Type B pancreatic cell (in vitro differentiated cells): ENCODE data around the gene NPNT. TPM values are rescaled to one million over a fixed set of nuclear protein-coding genes. Genes with fewer than 3 reads are reported as not detected.

Experiments
- DNase-seq: peaks from one replicate; pipeline ENCODE4 v3.0.0; 2021; ENCODE audit warnings: mixed read lengths; ENCODE audit not compliant: unreplicated experiment; ENCODE audit errors: extremely low spot score
- H3K27ac Mint-ChIP-seq: 2 replicates; pipeline ENCODE4 v1.8.0; 2021; ENCODE audit warnings: mild to moderate bottlenecking, mixed read lengths
- H3K27me3 Mint-ChIP-seq: 2 replicates; pipeline ENCODE4 v1.8.0; 2021; ENCODE audit warnings: mixed read lengths
- H3K36me3 Mint-ChIP-seq: 2 replicates; pipeline ENCODE4 v1.8.0; 2021; ENCODE audit warnings: mixed read lengths
- H3K4me1 Mint-ChIP-seq: one replicate; pipeline ENCODE4 v1.8.0; 2021; ENCODE audit warnings: mixed read lengths; ENCODE audit not compliant: unreplicated experiment
- H3K4me3 Mint-ChIP-seq: 2 replicates; pipeline ENCODE4 v1.8.0; 2021; ENCODE audit warnings: mild to moderate bottlenecking, mixed read lengths
- H3K9me3 Mint-ChIP-seq: 2 replicates; pipeline ENCODE4 v1.8.0; 2021; ENCODE audit warnings: mixed read lengths
- total RNA-seq: library from RNA; stranded (reverse); gene quantifications from 2 replicates; pipeline ENCODE4 v1.2.1, GENCODE V29; 2021; ENCODE audit warnings: low replicate concordance
- TF ChIP-seq, protein P1 (sequence below): fragments of 200-600 bp; sonication (generic); conservative IDR thresholded peaks from 2 replicates; pipeline ENCODE4 v1.5.0; 2021; ENCODE audit warnings: antibody characterized with exemption, mild to moderate bottlenecking

Gene NPNT
- total RNA-seq, 1 donor from 2014 or later = 23.2 TPM

- no peak for DNase-seq
- no peaks in the 10 kb centered on the region for H3K9me3 Mint-ChIP-seq
- H3K36me3 Mint-ChIP-seq = no peaks in the 10 kb centered on the region
- no peak overlapping the region for H3K27ac Mint-ChIP-seq
- peaks cover 7% of the 10 kb centered on the region for H3K4me1 Mint-ChIP-seq
- TF ChIP-seq, protein P1, sequence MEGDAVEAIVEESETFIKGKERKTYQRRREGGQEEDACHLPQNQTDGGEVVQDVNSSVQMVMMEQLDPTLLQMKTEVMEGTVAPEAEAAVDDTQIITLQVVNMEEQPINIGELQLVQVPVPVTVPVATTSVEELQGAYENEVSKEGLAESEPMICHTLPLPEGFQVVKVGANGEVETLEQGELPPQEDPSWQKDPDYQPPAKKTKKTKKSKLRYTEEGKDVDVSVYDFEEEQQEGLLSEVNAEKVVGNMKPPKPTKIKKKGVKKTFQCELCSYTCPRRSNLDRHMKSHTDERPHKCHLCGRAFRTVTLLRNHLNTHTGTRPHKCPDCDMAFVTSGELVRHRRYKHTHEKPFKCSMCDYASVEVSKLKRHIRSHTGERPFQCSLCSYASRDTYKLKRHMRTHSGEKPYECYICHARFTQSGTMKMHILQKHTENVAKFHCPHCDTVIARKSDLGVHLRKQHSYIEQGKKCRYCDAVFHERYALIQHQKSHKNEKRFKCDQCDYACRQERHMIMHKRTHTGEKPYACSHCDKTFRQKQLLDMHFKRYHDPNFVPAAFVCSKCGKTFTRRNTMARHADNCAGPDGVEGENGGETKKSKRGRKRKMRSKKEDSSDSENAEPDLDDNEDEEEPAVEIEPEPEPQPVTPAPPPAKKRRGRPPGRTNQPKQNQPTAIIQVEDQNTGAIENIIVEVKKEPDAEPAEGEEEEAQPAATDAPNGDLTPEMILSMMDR = no peak
- no peak overlapping the region for H3K4me3 Mint-ChIP-seq
- H3K27me3 Mint-ChIP-seq = no peaks in the 10 kb centered on the region
Measured at GRCh38 chr4:105994061-105994460, 98.8 kb downstream of the NPNT start.

- Mint-ChIP-seq H3K36me3 (no peaks in the 10 kb centered on the region), H3K27me3 (no peaks in the 10 kb centered on the region), H3K4me3 (no peak overlapping the region), H3K4me1 (peaks cover 7% of the 10 kb centered on the region), H3K9me3 (no peaks in the 10 kb centered on the region), H3K27ac (no peak overlapping the region)
- DNase-seq = no peak
- TF ChIP-seq, protein P1 = no peak
Measured at GRCh38 chr4:105994841-105995501, 99.7 kb downstream of the NPNT start.

DNA sequence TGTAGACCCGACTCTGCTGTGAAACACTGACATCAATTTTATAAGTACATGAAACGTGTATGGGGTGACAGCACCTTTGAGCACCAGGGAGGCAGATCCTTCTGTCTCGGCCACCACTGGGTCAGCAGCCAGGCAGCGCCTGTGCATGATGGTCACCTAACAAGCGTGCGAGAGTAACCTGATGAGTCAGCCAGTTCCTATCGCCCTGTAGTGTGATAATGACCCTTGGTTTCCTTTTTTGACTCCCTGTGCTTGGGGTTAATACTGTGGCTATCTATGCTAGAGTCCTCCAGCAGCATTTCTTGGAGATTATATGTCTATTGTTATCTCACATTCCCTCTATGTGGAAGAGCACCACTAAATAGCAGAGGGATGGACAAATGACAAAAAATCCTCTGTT is 101.6 kb downstream of the NPNT start:
- no peaks in the 10 kb centered on the region for H3K36me3 Mint-ChIP-seq
- H3K4me3 Mint-ChIP-seq = no peak overlapping the region

GRCh38 chr4:105998171-105999063 is 103.1 kb downstream of the NPNT start:
- no peak for DNase-seq
- Mint-ChIP-seq H3K4me1 (peaks cover 7% of the 10 kb centered on the region), H3K27me3 (no peaks in the 10 kb centered on the region), H3K9me3 (no peaks in the 10 kb centered on the region), H3K27ac (no peak overlapping the region), H3K4me3 (no peak overlapping the region), H3K36me3 (no peaks in the 10 kb centered on the region)
- TF ChIP-seq, protein P1 = no peak

More for the DNA sequence above, 101.6 kb downstream of the NPNT start:
- H3K27me3 Mint-ChIP-seq = no peaks in the 10 kb centered on the region
- H3K4me1 Mint-ChIP-seq = peaks cover 7% of the 10 kb centered on the region
- no peaks in the 10 kb centered on the region for H3K9me3 Mint-ChIP-seq
- H3K27ac Mint-ChIP-seq = no peak overlapping the region
- TF ChIP-seq, protein P1 = no peak
- DNase-seq = no peak

DNA sequence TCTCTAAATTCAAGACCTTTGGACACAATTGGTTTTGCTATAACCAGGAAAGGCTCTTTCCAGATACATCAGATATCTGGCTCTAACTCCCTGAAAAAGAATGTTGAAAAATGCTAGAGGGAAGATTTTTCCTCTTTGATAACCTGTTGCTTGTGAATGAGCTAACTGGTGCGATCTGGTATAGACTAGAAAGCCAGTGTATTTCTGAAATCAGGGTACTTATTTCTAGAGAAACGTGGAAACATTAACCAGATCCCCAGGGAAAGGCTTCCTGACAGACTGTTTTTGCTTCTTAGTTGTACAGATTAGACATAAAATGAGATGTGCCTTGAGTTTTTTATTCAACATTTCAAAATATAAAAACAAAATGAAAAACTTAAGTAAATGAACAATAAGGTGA is 107.7 kb downstream of the NPNT start:
- Mint-ChIP-seq H3K27ac (no peak overlapping the region), H3K36me3 (peaks cover under 1% of the 10 kb centered on the region), H3K27me3 (no peaks in the 10 kb centered on the region), H3K4me3 (no peak overlapping the region), H3K4me1 (no peaks in the 10 kb centered on the region), H3K9me3 (no peaks in the 10 kb centered on the region)
- DNase-seq = no peak
- TF ChIP-seq, protein P1 = no peak
